GM18907 (cell line): ENCODE data around the gene CXXC5.
"Not testable (repeated sequence)": the region's sequence is repeated elsewhere in the genome, so short reads cannot be mapped to it uniquely, and the experiment has no call there.

Source experiments
- ATAC-seq: cut with Tn5 transposase; IDR thresholded peaks from one replicate; pipeline ENCODE4 v1.9.1; 2021; ENCODE audit warnings: mild to moderate bottlenecking, moderate library complexity; ENCODE audit not compliant: unreplicated experiment

Gene CXXC5

GRCh38 chr5:139648205-139649081 lies at the start of gene CXXC5:
TSS of gene CXXC5 (plus strand) at chr5:139648349. CDS start at chr5:139680524, 32,175 bp downstream.
- peak; percentile 33 for ATAC-seq

- not testable (repeated sequence) for ATAC-seq
Measured at GRCh38 chr5:139598601-139598965, 49.6 kb upstream of the CXXC5 start.

- ATAC-seq, result no peak
Measured at GRCh38 chr5:139600336-139600949, 47.7 kb upstream of the CXXC5 start.

- no peak for ATAC-seq
Measured at GRCh38 chr5:139601429-139601828, 46.7 kb upstream of the CXXC5 start.

GRCh38 chr5:139601948-139602347 lies 46.2 kb upstream of the CXXC5 start:
- not testable (repeated sequence) for ATAC-seq

GRCh38 chr5:139605887-139606286 lies 42.3 kb upstream of the CXXC5 start:
- ATAC-seq, result no peak

GRCh38 chr5:139611703-139612584 lies 36.2 kb upstream of the CXXC5 start:
- ATAC-seq, result no peak

- no peak for ATAC-seq
Measured at GRCh38 chr5:139619861-139620260, 28.3 kb upstream of the CXXC5 start.

GRCh38 chr5:139625398-139625797 lies 22.8 kb upstream of the CXXC5 start:
- ATAC-seq, result not testable (repeated sequence)

- ATAC-seq, result no peak
Measured at GRCh38 chr5:139630855-139631254, 17.3 kb upstream of the CXXC5 start.

- no peak for ATAC-seq
Measured at GRCh38 chr5:139631520-139632165, 16.5 kb upstream of the CXXC5 start.

- peak; percentile 23 for ATAC-seq
Measured at GRCh38 chr5:139633295-139634027, 14.7 kb upstream of the CXXC5 start.

GRCh38 chr5:139634028-139634325 lies 14.2 kb upstream of the CXXC5 start:
- ATAC-seq, result no peak

GRCh38 chr5:139634541-139634940 lies 13.6 kb upstream of the CXXC5 start:
- ATAC-seq, result no peak

GRCh38 chr5:139635191-139635590 lies 13.0 kb upstream of the CXXC5 start:
- no peak for ATAC-seq

- no peak for ATAC-seq
Measured at GRCh38 chr5:139635606-139636206, 12.4 kb upstream of the CXXC5 start.

- peak; percentile 74 for ATAC-seq
Measured at GRCh38 chr5:139636207-139636792, 11.8 kb upstream of the CXXC5 start.

- peak; percentile 18 for ATAC-seq
Measured at GRCh38 chr5:139636975-139637408, 11.2 kb upstream of the CXXC5 start.

GRCh38 chr5:139637438-139638089 lies 10.6 kb upstream of the CXXC5 start:
- ATAC-seq, result peak; percentile 32
